AG10803 (cell line): ENCODE data around the gene TXN2.

Experiments used
- DNase-seq: peaks from one replicate; pipeline ENCODE4 v3.0.0; 2010; ENCODE audit warnings: low read depth
- H3K4me3 ChIP-seq: 2 replicates; pipeline ENCODE4 v1.5.1; 2011; ENCODE audit warnings: mild to moderate bottlenecking, low read length, control low read depth
- CTCF ChIP-seq: conservative IDR thresholded peaks from 2 replicates; pipeline ENCODE4 v1.5.1; 2011; ENCODE audit warnings: mild to moderate bottlenecking, low read length, control low read depth, inconsistent platforms

TXN2 gene

GRCh38 chr22:36480941-36481392 lies 473 bp downstream of the TXN2 start:
- no peak for DNase-seq
- H3K4me3 ChIP-seq = peak overlapping the region; percentile 86
- no peak for TF ChIP-seq CTCF

GRCh38 chr22:36478966-36479365 lies 2.5 kb downstream of the TXN2 start:
- DNase-seq = no peak
- TF ChIP-seq CTCF = no peak
- H3K4me3 ChIP-seq = no peak overlapping the region

GRCh38 chr22:36475341-36475740 lies 6.1 kb downstream of the TXN2 start:
- no peak overlapping the region for H3K4me3 ChIP-seq
- no peak for DNase-seq
- no peak for TF ChIP-seq CTCF

- H3K4me3 ChIP-seq = no peak overlapping the region
- no peak for DNase-seq
- TF ChIP-seq CTCF = no peak
Measured at GRCh38 chr22:36472689-36473088, 8.8 kb downstream of the TXN2 start.

- no peak for TF ChIP-seq CTCF
- no peak overlapping the region for H3K4me3 ChIP-seq
- peak; percentile 80 for DNase-seq
Measured at GRCh38 chr22:36471341-36471821, 10.1 kb downstream of the TXN2 start.

GRCh38 chr22:36470994-36471331 lies 10.5 kb downstream of the TXN2 start:
- DNase-seq = peak; percentile 35
- no peak for TF ChIP-seq CTCF
- no peak overlapping the region for H3K4me3 ChIP-seq

- peak; percentile 98 for TF ChIP-seq CTCF
- no peak overlapping the region for H3K4me3 ChIP-seq
- DNase-seq = peak; percentile 86
Measured at GRCh38 chr22:36470162-36470993, 11.1 kb downstream of the TXN2 start.
